NT2/D1 (cell line): ENCODE results near the gene PNLIP.

Experiments used
- SUZ12 ChIP-seq: IDR thresholded peaks from 2 replicates; pipeline ENCODE4 v1.6.1; 2011; ENCODE audit not compliant: insufficient read length, insufficient read depth; ENCODE audit errors: extremely low read depth
- YY1 ChIP-seq: IDR thresholded peaks from 2 replicates; pipeline ENCODE4 v1.6.1; 2011; ENCODE audit not compliant: insufficient read length, insufficient read depth
- ZNF274 ChIP-seq: IDR thresholded peaks from 2 replicates; pipeline ENCODE4 v1.6.1; 2011; ENCODE audit warnings: mild to moderate bottlenecking, low read depth, low read length

DNA sequence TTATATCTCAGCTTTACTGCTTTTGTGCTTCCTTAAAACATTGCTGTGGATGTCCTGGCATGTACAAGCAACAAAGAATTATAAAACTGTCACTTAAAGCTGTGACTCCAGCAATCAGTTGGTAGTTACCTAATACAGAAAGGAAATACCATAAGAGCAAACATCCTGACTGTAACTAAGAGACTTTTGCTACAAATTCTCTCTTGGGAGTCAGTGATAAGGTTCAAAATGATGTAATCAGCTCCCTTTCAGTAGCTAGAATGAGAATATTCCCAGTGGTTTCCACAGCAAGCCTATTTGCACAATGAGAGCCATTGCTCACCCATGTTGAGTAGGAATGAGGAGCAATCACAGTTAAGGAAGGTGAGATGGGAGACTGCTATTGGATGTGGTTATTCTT lies 52.6 kb downstream of the PNLIP start:
- TF ChIP-seq ZNF274 = no peak
- no peak for TF ChIP-seq YY1
- no peak for TF ChIP-seq SUZ12
